ENCODE measurements around the gene RPL13A. TPM values are rescaled to one million over a fixed set of nuclear protein-coding genes. Genes with fewer than 3 reads are reported as not detected.

The RPL13A gene
- total RNA-seq, 1 donor from 2014 or later: 3,501 TPM

- no peak for TF ChIP-seq CTCF (IDR thresholded peaks at IDR 0.05; ENCODE audit: insufficient read depth, low read length, severe bottlenecking)
- Histone ChIP-seq H3K27me3 (ENCODE audit: control insufficient read depth, insufficient read depth, low read length) (no peaks in the 10 kb centered on the region), H3K4me3 (ENCODE audit: low read depth, low read length) (peak overlapping the region; percentile 78), H3K36me3 (ENCODE audit: control insufficient read depth, insufficient read depth, low read length) (peaks cover 24% of the 10 kb centered on the region)
- no peak for FAIRE-seq
- DNase-seq (ENCODE audit: low read depth): peak; percentile 45
Observed at GRCh38 chr19:49497047-49497788, 9.8 kb downstream of the RPL13A start.

GRCh38 chr19:49497789-49498103 is 10.3 kb downstream of the RPL13A start:
- TF ChIP-seq CTCF (IDR thresholded peaks at IDR 0.05; ENCODE audit: insufficient read depth, low read length, severe bottlenecking): no peak
- DNase-seq (ENCODE audit: low read depth): no peak
- H3K36me3 ChIP-seq (ENCODE audit: control insufficient read depth, insufficient read depth, low read length): peaks cover 24% of the 10 kb centered on the region
- peak overlapping the region; percentile 78 for H3K4me3 ChIP-seq (ENCODE audit: low read depth, low read length)
- no peak for FAIRE-seq
- H3K27me3 ChIP-seq (ENCODE audit: control insufficient read depth, insufficient read depth, low read length): no peaks in the 10 kb centered on the region

- DNase-seq (ENCODE audit: low read depth) (no peak), FAIRE-seq (no peak)
- no peaks in the 10 kb centered on the region for H3K27me3 ChIP-seq (ENCODE audit: control insufficient read depth, insufficient read depth, low read length)
- H3K36me3 ChIP-seq (ENCODE audit: control insufficient read depth, insufficient read depth, low read length): peaks cover 24% of the 10 kb centered on the region
- no peak overlapping the region for H3K4me3 ChIP-seq (ENCODE audit: low read depth, low read length)
- no peak for TF ChIP-seq CTCF (IDR thresholded peaks at IDR 0.05; ENCODE audit: insufficient read depth, low read length, severe bottlenecking)
Observed at GRCh38 chr19:49498475-49498874, 11.1 kb downstream of the RPL13A start.

GRCh38 chr19:49499030-49499670 is 11.7 kb downstream of the RPL13A start:
- no peak for TF ChIP-seq CTCF (IDR thresholded peaks at IDR 0.05; ENCODE audit: insufficient read depth, low read length, severe bottlenecking)
- no peak for DNase-seq (ENCODE audit: low read depth)
- Histone ChIP-seq H3K36me3 (ENCODE audit: control insufficient read depth, insufficient read depth, low read length) (peaks cover 24% of the 10 kb centered on the region), H3K4me3 (ENCODE audit: low read depth, low read length) (no peak overlapping the region), H3K27me3 (ENCODE audit: control insufficient read depth, insufficient read depth, low read length) (no peaks in the 10 kb centered on the region)
- FAIRE-seq: no peak

- H3K4me3 ChIP-seq (ENCODE audit: low read depth, low read length): no peak overlapping the region
- FAIRE-seq: no peak
- TF ChIP-seq CTCF (IDR thresholded peaks at IDR 0.05; ENCODE audit: insufficient read depth, low read length, severe bottlenecking): peak; percentile 66
- DNase-seq (ENCODE audit: low read depth): peak; percentile 59
- no peaks in the 10 kb centered on the region for H3K27me3 ChIP-seq (ENCODE audit: control insufficient read depth, insufficient read depth, low read length)
- H3K36me3 ChIP-seq (ENCODE audit: control insufficient read depth, insufficient read depth, low read length): peaks cover 16% of the 10 kb centered on the region
Observed at GRCh38 chr19:49502866-49503581, 15.6 kb downstream of the RPL13A start.

Data from bronchial epithelial cell (primary cell).